LNCaP clone FGC (cell line): ENCODE data around the gene MRPS31.
"Not testable (repeated sequence)": the region's sequence is repeated elsewhere in the genome, so short reads cannot be mapped to it uniquely, and the experiment has no call there.

Experiments used
- DNase-seq: peaks from one replicate; pipeline ENCODE4 v3.0.0-alpha.2; 2011; ENCODE audit warnings: low read depth
- H3K4me3 ChIP-seq: 2 replicates; pipeline ENCODE4 v1.5.1; 2011; ENCODE audit warnings: mild to moderate bottlenecking, low read depth, low read length, control low read depth
- CTCF ChIP-seq: IDR thresholded peaks from 2 replicates; pipeline ENCODE4 v1.5.1; 2012; ENCODE audit warnings: mild to moderate bottlenecking; ENCODE audit not compliant: control insufficient read depth, insufficient read depth; ENCODE audit errors: extremely low read depth

MRPS31 gene

GRCh38 chr13:40764587-40765403, 6.2 kb downstream of the MRPS31 start:
- H3K4me3 ChIP-seq: no peak overlapping the region
- no peak for TF ChIP-seq CTCF
- DNase-seq: peak; percentile 62

DNA sequence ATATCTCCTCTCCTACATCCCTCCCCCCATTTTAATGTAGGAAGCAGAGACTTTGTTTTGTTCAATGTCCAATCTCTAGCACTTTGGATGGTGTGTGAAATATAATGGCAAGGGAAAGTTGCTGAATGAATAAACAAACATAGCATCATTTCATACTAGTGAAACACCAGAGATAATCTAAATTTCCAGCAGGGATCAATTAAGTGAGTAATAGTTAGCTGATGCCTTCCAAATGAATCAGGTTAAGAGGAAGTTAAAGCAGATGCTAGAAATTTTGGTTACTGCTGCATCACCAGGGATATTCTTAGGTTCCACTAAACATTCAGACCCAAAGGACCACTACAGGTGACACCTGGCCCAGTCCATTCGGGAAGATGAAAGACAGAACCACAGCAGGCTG, 8.1 kb downstream of the MRPS31 start:
- DNase-seq: no peak
- TF ChIP-seq CTCF: no peak
- no peak overlapping the region for H3K4me3 ChIP-seq

GRCh38 chr13:40758811-40759210, 12.2 kb downstream of the MRPS31 start:
- no peak overlapping the region for H3K4me3 ChIP-seq
- no peak for DNase-seq
- TF ChIP-seq CTCF: no peak

GRCh38 chr13:40756042-40756441, 14.9 kb downstream of the MRPS31 start:
- TF ChIP-seq CTCF: no peak
- H3K4me3 ChIP-seq: no peak overlapping the region
- no peak for DNase-seq

GRCh38 chr13:40755082-40755700, 15.8 kb downstream of the MRPS31 start:
- no peak overlapping the region for H3K4me3 ChIP-seq
- TF ChIP-seq CTCF: no peak
- DNase-seq: no peak

DNA sequence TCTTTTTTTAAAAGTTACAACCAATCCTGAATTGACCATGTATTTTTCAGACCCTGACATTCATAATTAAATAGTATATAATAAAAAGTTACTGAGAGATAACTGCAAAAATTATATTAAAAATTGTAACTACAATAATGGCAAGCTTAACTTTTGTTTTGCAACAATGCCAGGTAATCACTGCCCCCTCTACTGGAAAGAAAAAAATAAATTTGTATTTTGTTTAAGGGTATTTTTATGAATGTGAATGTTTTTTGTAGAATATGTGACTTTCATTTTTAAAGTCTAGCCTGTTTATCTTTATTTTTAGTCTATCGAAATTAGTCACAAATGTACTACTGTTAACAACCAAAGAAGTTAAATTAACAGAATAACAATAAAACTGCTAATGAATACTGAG, 21.7 kb downstream of the MRPS31 start:
- DNase-seq: no peak
- TF ChIP-seq CTCF: no peak
- no peak overlapping the region for H3K4me3 ChIP-seq

GRCh38 chr13:40735232-40735548, 35.8 kb downstream of the MRPS31 start:
- H3K4me3 ChIP-seq, DNase-seq: not testable (repeated sequence)

GRCh38 chr13:40734536-40735231, 36.3 kb downstream of the MRPS31 start:
- not testable (repeated sequence) for DNase-seq

More at GRCh38 chr13:40734536-40735231, 36.3 kb downstream of the MRPS31 start:
- H3K4me3 ChIP-seq: not testable (repeated sequence)
